DOHH2 (cell line): ENCODE measurements around the gene STK4.

Experiments
- EZH2phosphoT487 ChIP-seq: fragments of 200-600 bp; sonication (generic); IDR thresholded peaks from 2 replicates; pipeline ENCODE4 v1.6.1; 2017; ENCODE audit warnings: borderline replicate concordance, mild to moderate bottlenecking, antibody characterized with exemption, low read length, moderate library complexity, mixed read lengths
- TF ChIP-seq, protein P1 (sequence below): fragments of 200-600 bp; sonication (generic); IDR thresholded peaks from one replicate; pipeline ENCODE4 v1.5.1; 2014; ENCODE audit warnings: antibody characterized with exemption, mild to moderate bottlenecking, low read depth, low read length; ENCODE audit not compliant: poor library complexity, severe bottlenecking

- TF ChIP-seq, protein P1, sequence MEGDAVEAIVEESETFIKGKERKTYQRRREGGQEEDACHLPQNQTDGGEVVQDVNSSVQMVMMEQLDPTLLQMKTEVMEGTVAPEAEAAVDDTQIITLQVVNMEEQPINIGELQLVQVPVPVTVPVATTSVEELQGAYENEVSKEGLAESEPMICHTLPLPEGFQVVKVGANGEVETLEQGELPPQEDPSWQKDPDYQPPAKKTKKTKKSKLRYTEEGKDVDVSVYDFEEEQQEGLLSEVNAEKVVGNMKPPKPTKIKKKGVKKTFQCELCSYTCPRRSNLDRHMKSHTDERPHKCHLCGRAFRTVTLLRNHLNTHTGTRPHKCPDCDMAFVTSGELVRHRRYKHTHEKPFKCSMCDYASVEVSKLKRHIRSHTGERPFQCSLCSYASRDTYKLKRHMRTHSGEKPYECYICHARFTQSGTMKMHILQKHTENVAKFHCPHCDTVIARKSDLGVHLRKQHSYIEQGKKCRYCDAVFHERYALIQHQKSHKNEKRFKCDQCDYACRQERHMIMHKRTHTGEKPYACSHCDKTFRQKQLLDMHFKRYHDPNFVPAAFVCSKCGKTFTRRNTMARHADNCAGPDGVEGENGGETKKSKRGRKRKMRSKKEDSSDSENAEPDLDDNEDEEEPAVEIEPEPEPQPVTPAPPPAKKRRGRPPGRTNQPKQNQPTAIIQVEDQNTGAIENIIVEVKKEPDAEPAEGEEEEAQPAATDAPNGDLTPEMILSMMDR, result no peak
- no peak for TF ChIP-seq EZH2phosphoT487
Measured at GRCh38 chr20:45073221-45073620, 106.9 kb downstream of the STK4 start.
